Raji (cell line): ENCODE data around the gene ARHGAP31.

Experiments
- POLR2A ChIP-seq: IDR thresholded peaks from 2 replicates; pipeline ENCODE4 v1.6.1; 2011; ENCODE audit warnings: low read depth, low read length, control low read depth; ENCODE audit not compliant: insufficient read depth

The ARHGAP31 gene

GRCh38 chr3:119468041-119468440, 173.9 kb downstream of the ARHGAP31 start:
- no peak for TF ChIP-seq POLR2A

- no peak for TF ChIP-seq POLR2A
Observed at GRCh38 chr3:119469418-119470189, 175.4 kb downstream of the ARHGAP31 start.
